Myocyte (in vitro differentiated cells): Measurements from ENCODE around the gene PIWIL4. TPM values are rescaled to one million over a fixed set of nuclear protein-coding genes. Genes with fewer than 3 reads are reported as not detected.

Source experiments
- DNase-seq: peaks from one replicate; pipeline ENCODE4 v3.0.0-alpha.2; 2012; ENCODE audit warnings: low read depth
- total RNA-seq: library from RNA; depleted of rRNA; stranded (reverse); fragments of >200 nt; gene quantifications from 2 replicates; pipeline ENCODE4 v1.2.3, GENCODE V29; 2014

Gene PIWIL4
- total RNA-seq, 1 donor from 2014 or later: 0.72 TPM

DNA sequence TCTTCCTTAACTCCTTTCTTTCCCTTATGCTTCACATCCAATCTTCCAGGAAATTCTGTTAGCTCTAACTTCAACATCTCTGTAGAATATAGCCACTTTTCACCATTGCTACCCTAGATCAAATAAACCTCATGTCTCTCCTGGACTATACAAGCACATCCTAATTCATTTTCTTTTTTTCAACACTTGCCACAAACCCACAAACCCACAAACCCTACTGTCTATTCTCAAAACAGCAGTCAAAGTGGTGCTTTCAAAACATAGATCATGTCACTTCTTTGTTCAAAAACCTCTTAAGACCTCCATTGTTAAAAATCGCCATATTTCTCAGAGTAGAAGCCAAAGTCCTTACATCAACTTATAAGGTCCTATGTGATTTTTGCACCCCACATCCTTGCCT lies 94.3 kb downstream of the PIWIL4 start:
- DNase-seq: no peak

GRCh38 chr11:94662065-94662779 lies 95.1 kb downstream of the PIWIL4 start:
- no peak for DNase-seq

DNA sequence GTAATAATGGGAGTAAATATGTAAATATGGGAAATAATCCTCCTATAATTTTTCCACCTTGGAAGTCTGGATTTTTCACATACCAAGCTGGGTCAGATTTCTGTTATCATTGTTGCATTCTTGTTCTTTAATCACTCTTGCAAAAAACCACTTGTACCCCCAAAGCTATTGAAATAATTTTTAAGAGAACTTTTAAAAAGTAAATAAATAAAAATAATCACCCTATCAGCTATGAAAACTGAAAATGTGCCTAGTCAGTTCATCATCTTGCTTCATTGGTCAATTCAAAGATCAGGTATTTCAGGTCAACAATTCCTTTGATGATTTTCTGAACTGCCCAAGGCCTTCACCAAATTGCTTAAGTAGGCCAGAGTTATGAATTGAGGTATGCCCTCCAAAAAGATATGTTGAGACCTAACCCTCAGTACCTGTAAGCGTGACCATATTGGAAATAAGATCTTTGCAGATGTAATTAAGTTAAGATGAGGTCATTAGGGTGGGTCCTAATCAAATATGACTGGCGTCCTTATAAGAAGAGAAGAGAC lies 95.8 kb downstream of the PIWIL4 start:
- DNase-seq: no peak

DNA sequence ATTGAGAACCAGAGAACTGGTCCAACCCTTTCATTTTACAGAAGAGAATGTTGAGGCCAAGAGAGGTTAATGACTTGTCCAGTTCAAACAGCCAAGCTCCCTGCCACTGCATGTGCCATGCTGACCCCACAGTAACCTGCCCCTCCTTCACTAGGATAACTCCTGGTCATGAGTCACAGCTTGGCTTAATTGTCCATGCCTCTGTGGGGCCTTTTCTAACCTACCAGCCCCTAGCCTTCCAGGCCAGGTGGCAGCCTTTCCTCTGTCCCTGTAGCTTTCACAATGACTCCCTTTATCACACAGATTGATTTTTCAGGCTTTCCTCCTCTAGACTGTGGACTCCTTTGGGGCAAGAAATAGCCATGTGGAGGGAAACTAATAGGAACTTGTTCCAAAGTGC lies 97.2 kb downstream of the PIWIL4 start:
- DNase-seq: peak; percentile 63

- peak; percentile 17 for DNase-seq
Observed at GRCh38 chr11:94665116-94665659, 98.0 kb downstream of the PIWIL4 start.

DNA sequence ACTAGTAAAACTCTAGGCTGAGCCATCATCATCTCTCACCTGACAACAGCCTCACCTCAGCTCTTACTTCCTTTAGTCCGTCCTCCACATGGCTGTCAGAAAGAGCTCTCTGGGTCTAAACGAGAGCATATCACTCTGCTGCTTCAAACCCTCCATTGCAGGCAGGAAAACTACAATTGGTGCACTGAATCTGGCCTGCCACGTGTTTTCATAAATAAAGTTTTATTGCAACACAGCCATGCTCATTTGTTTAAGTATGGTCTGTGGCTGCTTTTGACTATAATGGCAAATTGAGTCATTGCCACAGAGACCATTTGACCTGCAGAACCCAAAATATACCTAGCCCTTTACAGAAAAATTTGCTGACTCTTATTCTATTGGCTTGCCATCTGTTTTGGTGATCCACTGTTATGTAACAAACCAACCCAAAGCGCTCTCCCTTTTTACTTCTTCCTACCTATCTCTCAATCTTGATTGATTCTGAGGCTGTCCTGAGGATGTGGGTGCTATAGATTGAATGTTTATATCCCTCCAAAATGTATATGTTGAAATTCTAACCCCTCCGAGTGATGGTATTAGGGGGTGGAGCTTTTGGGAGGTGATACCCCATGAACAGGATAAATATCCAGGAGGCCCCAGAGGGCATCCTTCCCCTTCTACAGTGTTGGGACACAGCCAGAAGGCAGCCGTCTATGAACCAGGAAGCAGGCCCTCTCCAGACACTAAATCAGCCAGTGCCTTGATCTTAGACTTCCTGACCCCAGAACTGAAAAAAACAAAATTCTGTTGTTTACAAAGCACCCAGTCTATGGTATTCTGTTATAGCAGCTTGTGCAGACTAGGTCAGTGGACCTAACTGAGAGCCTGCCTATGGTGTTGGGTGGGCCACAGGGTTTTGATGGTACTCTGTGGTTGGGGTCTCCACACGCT lies 99.9 kb downstream of the PIWIL4 start:
- no peak for DNase-seq

GRCh38 chr11:94668212-94668793 lies 101.1 kb downstream of the PIWIL4 start:
- no peak for DNase-seq

DNA sequence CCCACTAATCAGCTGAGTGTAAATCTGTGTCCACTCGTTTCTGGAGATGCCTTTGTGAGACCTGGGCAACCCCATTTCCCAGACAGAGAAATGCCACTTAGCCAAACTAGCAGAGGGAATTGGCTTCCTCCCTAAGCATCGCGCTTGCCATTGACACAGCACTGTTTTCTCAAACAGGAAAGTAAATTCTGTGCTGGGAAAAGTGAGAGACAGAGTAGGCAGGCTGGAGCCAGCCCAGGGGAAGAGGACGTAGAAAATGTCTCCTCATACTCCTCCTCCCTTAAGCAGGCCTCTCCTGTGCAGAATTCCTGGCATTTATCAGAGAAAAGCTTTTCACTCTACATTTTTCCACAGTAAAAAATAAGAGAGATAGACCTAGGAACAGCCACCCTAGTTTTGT lies 101.9 kb downstream of the PIWIL4 start:
- no peak for DNase-seq

Other genes starting within 250 kb of the PIWIL4 start
- gene GPR83, start 165.9 kb upstream of the PIWIL4 start, total RNA-seq: 0.05 TPM in 1 of 2 replicates, not detected in the other
- gene MRE11, start 73.5 kb upstream of the PIWIL4 start, total RNA-seq: 12.1 and 13.2 TPM in 2 replicates
- gene ANKRD49, start 73.4 kb upstream of the PIWIL4 start, total RNA-seq: 12.4 and 12.5 TPM in 2 replicates
- not detected in 2 replicates for gene C11orf97, start 54.9 kb upstream of the PIWIL4 start, total RNA-seq
- gene FUT4, start 23.4 kb upstream of the PIWIL4 start, total RNA-seq: 3.9 and 4.0 TPM in 2 replicates
- gene AMOTL1, start 201.0 kb downstream of the PIWIL4 start, total RNA-seq: 69.4 and 77.3 TPM in 2 replicates